NB4 (cell line): ENCODE data around the gene SYT14.

Experiments
- DNase-seq: peaks from one replicate; pipeline ENCODE4 v3.0.0; 2010; ENCODE audit warnings: low read depth
- H3K4me3 ChIP-seq: one replicate; pipeline ENCODE4 v1.5.1; 2011; ENCODE audit warnings: mild to moderate bottlenecking, low read depth, low read length, moderate library complexity
- CTCF ChIP-seq: IDR thresholded peaks from one replicate; pipeline ENCODE4 v1.5.1; 2012; ENCODE audit warnings: low read depth, low read length
- MAX ChIP-seq: IDR thresholded peaks from 2 replicates; pipeline ENCODE4 v1.6.1; 2011; ENCODE audit warnings: low read depth, low read length
- MYC ChIP-seq: IDR thresholded peaks from 2 replicates; pipeline ENCODE4 v1.6.1; 2011; ENCODE audit warnings: low read depth, low read length
- POLR2A ChIP-seq: IDR thresholded peaks from 2 replicates; pipeline ENCODE4 v1.6.1; 2011; ENCODE audit warnings: mild to moderate bottlenecking; ENCODE audit not compliant: insufficient read length; ENCODE audit errors: extremely low read depth

The SYT14 gene

GRCh38 chr1:210123383-210123782, 185.4 kb downstream of the SYT14 start:
- no peak for DNase-seq
- TF ChIP-seq MAX (no peak), CTCF (no peak), POLR2A (no peak), MYC (no peak)
- H3K4me3 ChIP-seq = no peak overlapping the region

GRCh38 chr1:210123924-210124589, 186.0 kb downstream of the SYT14 start:
- no peak for DNase-seq
- no peak overlapping the region for H3K4me3 ChIP-seq

GRCh38 chr1:210124736-210125135, 186.7 kb downstream of the SYT14 start:
- H3K4me3 ChIP-seq = no peak overlapping the region
- DNase-seq = no peak
- TF ChIP-seq MAX (no peak), CTCF (no peak), POLR2A (no peak), MYC (no peak)

More at GRCh38 chr1:210123924-210124589, 186.0 kb downstream of the SYT14 start:
- no peak for TF ChIP-seq MAX
- TF ChIP-seq CTCF = no peak
- TF ChIP-seq POLR2A = no peak
- no peak for TF ChIP-seq MYC

- no peak for DNase-seq
- no peak for TF ChIP-seq CTCF
- no peak for TF ChIP-seq MAX
- no peak for TF ChIP-seq POLR2A
- no peak for TF ChIP-seq MYC
- no peak overlapping the region for H3K4me3 ChIP-seq
Observed at GRCh38 chr1:210125143-210125542, 187.1 kb downstream of the SYT14 start.

GRCh38 chr1:210129092-210129491, 191.1 kb downstream of the SYT14 start:
- TF ChIP-seq CTCF (no peak), MYC (no peak), MAX (no peak), POLR2A (no peak)
- DNase-seq = no peak
- H3K4me3 ChIP-seq = no peak overlapping the region
